HCT116 (cell line): Measurements from ENCODE around the gene FGFRL1. TPM values are rescaled to one million over a fixed set of nuclear protein-coding genes. Genes with fewer than 3 reads are reported as not detected.

ENCODE experiments used
- ATAC-seq: fragments of 200-7000 bp; cut with Tn5 transposase; 2 replicates; pipeline ENCODE4 v1.9.1; 2020; ENCODE audit warnings: mild to moderate bottlenecking, moderate library complexity
- BruUV-seq: library from RNA; stranded (reverse); fragments of 400-500 nt; replicated peaks from 2 replicates; lab custom pipeline; 2021; lab: Mats Ljungman, UMichigan
- CTCF ChIA-PET: fragments of 300-600 bp; sonication (Branson Sonifier 250); formaldehyde crosslinking; loops from one replicate; lab custom pipeline; 2021; ENCODE audit warnings: antibody characterized with exemption; lab: Charles Lee
- POLR2A ChIA-PET: fragments of 300-600, 350-600 bp; sonication (Branson Sonifier 250); formaldehyde crosslinking; loops from one replicate; lab custom pipeline; 2021; ENCODE audit warnings: antibody characterized with exemption; lab: Charles Lee
- RAD21 ChIA-PET, 2 experiments: fragments of 300-600 bp; sonication (Branson Sonifier 250); formaldehyde crosslinking; loops; one replicate each; lab custom pipeline; 2023; ENCODE audit warnings: low total read pairs in 2 of 2; ENCODE audit not compliant: uncharacterized antibody in 2 of 2, unreplicated experiment in 2 of 2, low non-redundant PET in 1 of 2; lab: Charles Lee
- DNase-seq: peaks from one replicate; pipeline ENCODE4 v3.0.0-alpha.2; 2010; ENCODE audit warnings: low read depth, low spot score
- H2AFZ ChIP-seq: fragments of 200-600 bp; shearing (Covaris generic), sonication (generic); 2 replicates; pipeline ENCODE4 v1.6.1; 2017; ENCODE audit warnings: low read depth, mixed run types, mixed read lengths, antibody characterized with exemption, low read length; ENCODE audit not compliant: poor library complexity, severe bottlenecking
- H3K27ac ChIP-seq: 2 replicates; pipeline ENCODE4 v1.5.1; 2012; ENCODE audit warnings: low read depth, low read length
- H3K27me3 ChIP-seq: fragments of 200-600 bp; sonication (generic); 2 replicates; pipeline ENCODE4 v1.6.1; 2016; ENCODE audit warnings: mixed run types, low read length, mixed read lengths; ENCODE audit not compliant: insufficient read depth
- H3K36me3 ChIP-seq, 2 experiments: fragments of 200-500 bp in 1 of 2; fragments of 200-600 bp in 1 of 2; sonication (Bioruptor generic) in 1 of 2; sonication (generic) in 1 of 2; 2 replicates each; pipeline versions ENCODE4 v1.5.1 to v1.6.1; 2014 to 2016; ENCODE audit warnings: low read length in 2 of 2, inconsistent platforms in 1 of 2, mixed read lengths in 1 of 2, mixed run types in 1 of 2; ENCODE audit not compliant: insufficient read depth in 2 of 2, control insufficient read depth in 1 of 2
- H3K4me1 ChIP-seq, 2 experiments: fragments of 200-600 bp in 1 of 2; sonication (generic) in 1 of 2; 2 replicates each; pipeline versions ENCODE4 v1.5.1 to v1.6.1; 2012 to 2017; ENCODE audit warnings: low read length in 2 of 2, inconsistent platforms in 1 of 2, mild to moderate bottlenecking in 1 of 2, mixed read lengths in 1 of 2, mixed run types in 1 of 2, moderate library complexity in 1 of 2; ENCODE audit not compliant: insufficient read depth in 2 of 2, control insufficient read depth in 1 of 2
- H3K4me2 ChIP-seq: fragments of 200-600 bp; sonication (generic); 2 replicates; pipeline ENCODE4 v1.6.1; 2017; ENCODE audit warnings: mixed run types, low read length, mixed read lengths
- H3K4me3 ChIP-seq, 2 experiments: fragments of 200-600 bp in 1 of 2; sonication (generic) in 1 of 2; replicated peaks in 1 of 2; 2 replicates each; pipeline ENCODE4 v1.5.1; 2011 to 2016; ENCODE audit warnings: low read length in 2 of 2, control low read depth in 1 of 2, low read depth in 1 of 2, mild to moderate bottlenecking in 1 of 2, mixed read lengths in 1 of 2, mixed run types in 1 of 2
- H3K79me2 ChIP-seq: fragments of 200-600 bp; sonication (generic); 2 replicates; pipeline ENCODE4 v1.6.1; 2017; ENCODE audit warnings: mild to moderate bottlenecking, mixed run types, low read length, moderate library complexity, mixed read lengths; ENCODE audit not compliant: insufficient read depth
- H3K9ac ChIP-seq: fragments of 200-600 bp; sonication (generic); 2 replicates; pipeline ENCODE4 v1.6.1; 2016; ENCODE audit warnings: low read length, mixed read lengths
- H3K9me2 ChIP-seq: fragments of 200-600 bp; sonication (generic), shearing (Covaris generic); 2 replicates; pipeline ENCODE4 v1.6.1; 2017; ENCODE audit warnings: mixed run types, mild to moderate bottlenecking, moderate library complexity; ENCODE audit not compliant: insufficient read depth
- H3K9me3 ChIP-seq, 2 experiments: fragments of 200-500 bp in 1 of 2; fragments of 200-600 bp in 1 of 2; sonication (Bioruptor generic) in 1 of 2; sonication (generic) in 1 of 2; 2 replicates each; pipeline ENCODE4 v1.6.1; 2014 to 2017; ENCODE audit warnings: low read length in 2 of 2, mixed read lengths in 2 of 2, inconsistent platforms in 1 of 2, low read depth in 1 of 2, mild to moderate bottlenecking in 1 of 2, mixed run types in 1 of 2, moderate library complexity in 1 of 2; ENCODE audit not compliant: control insufficient read depth in 1 of 2, insufficient read depth in 1 of 2
- H4K20me1 ChIP-seq: fragments of 200-600 bp; sonication (generic), shearing (Covaris generic); 2 replicates; pipeline ENCODE4 v1.6.1; 2017; ENCODE audit warnings: mixed run types, mild to moderate bottlenecking, moderate library complexity; ENCODE audit not compliant: insufficient read depth
- RAD21 ChIP-seq: IDR thresholded peaks from 2 replicates; pipeline ENCODE4 v1.6.1; 2012; ENCODE audit warnings: low read depth, mild to moderate bottlenecking
- SRF ChIP-seq: IDR thresholded peaks from 2 replicates; pipeline ENCODE4 v1.6.1; 2012; ENCODE audit warnings: low read depth
- TCF7L2 ChIP-seq: IDR thresholded peaks from 2 replicates; pipeline ENCODE4 v1.7.0; 2011; ENCODE audit warnings: borderline replicate concordance, inconsistent platforms; ENCODE audit not compliant: insufficient read depth, insufficient read length; ENCODE audit errors: extremely low read depth
- ZNF274 ChIP-seq: fragments of 200-500 bp; sonication (Bioruptor generic); IDR thresholded peaks from 2 replicates; pipeline ENCODE4 v1.6.1; 2014; ENCODE audit warnings: mild to moderate bottlenecking, low read depth, low read length, inconsistent platforms
- intact Hi-C: fragments of 100-400 bp; cut with micrococcal nuclease; formaldehyde crosslinking; loops from 2 replicates; pipeline ENCODE4 v1.10.0; 2022
- total RNA-seq: library from RNA; stranded (reverse); gene quantifications from one replicate; pipeline ENCODE4 v1.2.1, GENCODE V29; 2021; ENCODE audit not compliant: unreplicated experiment
- TF ChIP-seq, protein P1 (sequence below): IDR thresholded peaks from 2 replicates; pipeline ENCODE4 v1.6.1; 2012
- TF ChIP-seq, protein P2 (sequence below): IDR thresholded peaks from 2 replicates; pipeline ENCODE4 v1.6.1; 2011; ENCODE audit warnings: mild to moderate bottlenecking, low read length, moderate library complexity; ENCODE audit not compliant: insufficient replicate concordance; ENCODE audit errors: extremely low read depth

FGFRL1 gene
- total RNA-seq, 1 experiment from 2014 or later: 91.1 TPM

DNA sequence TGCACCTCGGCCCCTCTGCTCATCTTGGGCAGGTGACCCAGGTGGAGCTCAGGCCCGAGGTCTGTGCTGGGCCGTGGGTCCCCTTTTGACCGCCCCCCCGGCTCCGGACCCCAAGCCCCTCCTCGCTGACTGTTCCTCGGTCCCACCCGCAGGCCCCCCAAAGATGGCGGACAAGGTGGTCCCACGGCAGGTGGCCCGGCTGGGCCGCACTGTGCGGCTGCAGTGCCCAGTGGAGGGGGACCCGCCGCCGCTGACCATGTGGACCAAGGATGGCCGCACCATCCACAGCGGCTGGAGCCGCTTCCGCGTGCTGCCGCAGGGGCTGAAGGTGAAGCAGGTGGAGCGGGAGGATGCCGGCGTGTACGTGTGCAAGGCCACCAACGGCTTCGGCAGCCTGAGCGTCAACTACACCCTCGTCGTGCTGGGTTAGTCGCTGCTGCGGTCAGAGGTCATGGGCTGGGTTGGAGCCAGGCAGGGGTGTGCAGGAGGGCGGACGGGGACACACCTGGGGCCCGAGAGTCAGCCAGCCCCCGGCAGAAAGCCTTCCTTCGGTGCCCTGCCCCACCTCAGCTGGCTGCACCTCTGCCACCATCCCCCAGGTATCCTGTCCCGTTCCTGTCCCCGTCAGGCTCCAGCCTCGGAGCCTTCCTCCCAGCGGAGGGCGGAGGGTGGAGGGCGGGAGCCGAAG is 10.8 kb downstream of the FGFRL1 start:
- ChIA-PET CTCF (no interaction called here), POLR2A (no interaction called here), RAD21 (no interaction called here)
- Histone ChIP-seq H3K9me2 (no peaks in the 10 kb centered on the region), H2AFZ (no peak overlapping the region), H3K27ac (no peak overlapping the region), H3K27me3 (no peaks in the 10 kb centered on the region), H3K9me3 (no peaks in the 10 kb centered on the region), H3K4me3 (no peak overlapping the region), H3K4me1 (peaks cover 0 to 23% of the 10 kb centered on the region in 2 experiments; a peak in 2 of 4 replicates), H3K4me2 (0 out of 2 replicates have a peak overlapping the region, but pooled peaks have one; percentile 2), H3K9ac (no peak overlapping the region), H4K20me1 (no peaks in the 10 kb centered on the region), H3K79me2 (no peaks in the 10 kb centered on the region; the same call in 1 of the 2 replicates), H3K36me3 (peaks cover 8 to 11% of the 10 kb centered on the region in 2 experiments; a peak in 3 of 4 replicates)
- ATAC-seq (no peak), DNase-seq (no peak)
- TF ChIP-seq, protein P1, sequence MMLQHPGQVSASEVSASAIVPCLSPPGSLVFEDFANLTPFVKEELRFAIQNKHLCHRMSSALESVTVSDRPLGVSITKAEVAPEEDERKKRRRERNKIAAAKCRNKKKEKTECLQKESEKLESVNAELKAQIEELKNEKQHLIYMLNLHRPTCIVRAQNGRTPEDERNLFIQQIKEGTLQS: no peak
- TF ChIP-seq ZNF274 (no peak), SRF (no peak), RAD21 (no peak)
- intact Hi-C loops: no loop called here
- BruUV-seq: no TSS peak

DNA sequence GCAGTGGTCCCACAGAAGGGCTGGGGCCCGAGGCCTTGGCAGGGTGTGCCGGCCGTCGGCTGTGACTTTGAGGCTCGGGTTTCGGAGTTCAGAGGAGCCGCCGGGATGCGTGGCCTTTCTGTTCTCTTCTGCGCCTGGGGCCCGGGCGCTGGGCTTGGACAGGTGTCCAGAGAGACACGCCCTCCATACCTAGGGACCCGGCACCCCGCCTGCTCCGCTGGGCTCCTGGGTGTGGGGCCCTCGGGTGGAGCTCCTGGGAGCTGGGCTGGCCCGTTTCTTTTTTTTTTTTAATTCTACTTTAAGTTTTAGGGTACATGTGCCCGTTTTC is 11.3 kb downstream of the FGFRL1 start:
- no TSS peak for BruUV-seq
- H4K20me1 ChIP-seq: no peaks in the 10 kb centered on the region
- peaks cover 8 to 11% of the 10 kb centered on the region in 2 experiments; a peak in 3 of 4 replicates for H3K36me3 ChIP-seq
- TF ChIP-seq, protein P2, sequence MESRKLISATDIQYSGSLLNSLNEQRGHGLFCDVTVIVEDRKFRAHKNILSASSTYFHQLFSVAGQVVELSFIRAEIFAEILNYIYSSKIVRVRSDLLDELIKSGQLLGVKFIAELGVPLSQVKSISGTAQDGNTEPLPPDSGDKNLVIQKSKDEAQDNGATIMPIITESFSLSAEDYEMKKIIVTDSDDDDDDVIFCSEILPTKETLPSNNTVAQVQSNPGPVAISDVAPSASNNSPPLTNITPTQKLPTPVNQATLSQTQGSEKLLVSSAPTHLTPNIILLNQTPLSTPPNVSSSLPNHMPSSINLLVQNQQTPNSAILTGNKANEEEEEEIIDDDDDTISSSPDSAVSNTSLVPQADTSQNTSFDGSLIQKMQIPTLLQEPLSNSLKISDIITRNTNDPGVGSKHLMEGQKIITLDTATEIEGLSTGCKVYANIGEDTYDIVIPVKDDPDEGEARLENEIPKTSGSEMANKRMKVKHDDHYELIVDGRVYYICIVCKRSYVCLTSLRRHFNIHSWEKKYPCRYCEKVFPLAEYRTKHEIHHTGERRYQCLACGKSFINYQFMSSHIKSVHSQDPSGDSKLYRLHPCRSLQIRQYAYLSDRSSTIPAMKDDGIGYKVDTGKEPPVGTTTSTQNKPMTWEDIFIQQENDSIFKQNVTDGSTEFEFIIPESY: no peak
- peak; percentile 91 for TF ChIP-seq TCF7L2
- TF ChIP-seq, all 23 proteins: peak for 1
- no peaks in the 10 kb centered on the region for H3K9me3 ChIP-seq
- DNase-seq (no peak), ATAC-seq (peak; percentile 12)
- POLR2A ChIA-PET: no interaction called here
- no peak overlapping the region for H3K4me3 ChIP-seq
- intact Hi-C loops: no loop called here
- H3K79me2 ChIP-seq: no peaks in the 10 kb centered on the region; the same call in 1 of the 2 replicates
- H3K27me3 ChIP-seq: no peaks in the 10 kb centered on the region
- RAD21 ChIA-PET: no interaction called here
- H3K4me2 ChIP-seq: no peak overlapping the region
- H2AFZ ChIP-seq: no peak overlapping the region
- no peak overlapping the region for H3K9ac ChIP-seq
- CTCF ChIA-PET: no interaction called here
- H3K9me2 ChIP-seq: no peaks in the 10 kb centered on the region
- no peak overlapping the region for H3K27ac ChIP-seq
- H3K4me1 ChIP-seq: peaks cover 0 to 23% of the 10 kb centered on the region in 2 experiments; a peak in 2 of 4 replicates
